CD4-positive, alpha-beta T cell treated with Interleukin-15 for 1 hour (primary cell): Measurements from ENCODE around the gene MBP.

Experiments
- DNase-seq: peaks from one replicate; pipeline ENCODE4 v3.0.0-alpha.2; 2020

The MBP gene

GRCh38 chr18:77079088-77079487, 53.5 kb downstream of the MBP start:
- DNase-seq, result no peak

DNA sequence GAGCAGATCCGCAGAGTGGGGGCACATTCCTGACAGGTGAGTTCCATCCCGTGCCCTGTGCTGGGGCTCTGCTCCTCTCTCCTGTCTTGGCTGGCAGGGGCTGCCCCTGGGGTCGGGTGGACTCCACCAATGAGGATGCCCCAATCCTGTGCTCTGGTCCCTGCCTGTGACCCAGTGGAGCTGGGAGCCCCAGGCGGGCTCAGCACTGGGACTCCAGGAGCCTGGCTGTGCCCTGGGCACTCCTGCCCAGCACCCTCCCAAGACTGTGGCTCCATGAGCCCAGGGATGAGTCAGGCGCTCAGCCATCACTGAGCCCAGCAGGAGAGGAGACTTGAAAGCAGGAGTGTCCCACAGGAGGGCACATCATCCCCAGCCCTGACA, 53.9 kb downstream of the MBP start:
- no peak for DNase-seq

DNA sequence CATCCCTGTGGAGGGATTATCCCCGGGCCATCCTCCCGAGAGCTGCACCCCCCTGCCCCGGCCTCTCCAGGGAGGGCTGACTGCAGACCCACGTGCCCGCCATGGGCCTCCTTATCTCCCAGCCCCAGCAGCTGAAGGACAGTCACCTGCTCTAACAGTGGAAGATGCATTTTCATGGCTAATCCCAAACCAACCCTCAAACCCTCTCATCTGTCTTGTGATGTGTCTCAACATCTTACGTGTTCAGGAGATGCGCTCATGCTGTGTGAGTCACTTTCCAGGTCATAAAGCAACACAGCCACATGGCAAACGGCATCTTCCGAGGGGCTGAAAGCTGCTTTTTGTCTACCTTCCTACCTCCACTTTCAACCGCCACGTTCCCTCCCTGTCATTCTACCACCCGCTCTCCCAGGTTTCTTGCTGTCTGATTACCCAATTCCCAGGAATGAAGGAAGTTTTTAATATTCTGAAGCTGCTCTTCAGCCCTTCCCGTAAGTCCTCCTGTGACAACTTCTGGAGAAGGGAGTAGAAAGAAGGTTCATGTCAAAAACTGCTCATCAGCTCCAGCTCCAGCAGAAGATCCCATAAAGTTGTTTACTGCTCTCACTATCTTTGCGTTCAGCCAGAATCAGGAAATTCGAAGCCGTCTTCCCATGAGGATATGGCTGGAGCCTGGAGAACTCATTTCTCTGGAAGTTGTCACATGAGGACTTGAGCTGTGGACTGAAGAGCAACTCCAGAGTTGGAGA, 54.5 kb downstream of the MBP start:
- no peak for DNase-seq

GRCh38 chr18:77077401-77077800, 55.2 kb downstream of the MBP start:
- DNase-seq, result no peak

GRCh38 chr18:77076111-77076510, 56.5 kb downstream of the MBP start:
- no peak for DNase-seq

DNA sequence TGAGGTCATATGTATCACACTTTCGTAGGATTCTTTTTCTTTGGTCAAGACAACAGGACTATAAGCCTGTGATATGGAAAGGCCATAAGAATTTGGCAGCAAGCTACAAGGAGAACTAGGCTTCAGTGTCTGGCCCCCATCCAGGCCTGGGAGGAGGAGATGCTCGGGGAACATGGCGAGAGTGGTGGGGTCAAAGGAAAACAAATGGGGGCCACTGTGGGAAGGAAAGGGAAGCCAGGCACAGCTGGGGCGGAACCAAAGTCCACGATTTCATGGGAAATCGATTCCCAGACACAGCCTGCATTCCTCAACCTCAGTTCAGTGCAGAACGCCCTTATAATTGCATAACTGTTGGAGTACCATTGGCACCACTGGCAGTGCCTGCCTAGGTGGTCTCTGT, 58.2 kb downstream of the MBP start:
- DNase-seq, result no peak

DNA sequence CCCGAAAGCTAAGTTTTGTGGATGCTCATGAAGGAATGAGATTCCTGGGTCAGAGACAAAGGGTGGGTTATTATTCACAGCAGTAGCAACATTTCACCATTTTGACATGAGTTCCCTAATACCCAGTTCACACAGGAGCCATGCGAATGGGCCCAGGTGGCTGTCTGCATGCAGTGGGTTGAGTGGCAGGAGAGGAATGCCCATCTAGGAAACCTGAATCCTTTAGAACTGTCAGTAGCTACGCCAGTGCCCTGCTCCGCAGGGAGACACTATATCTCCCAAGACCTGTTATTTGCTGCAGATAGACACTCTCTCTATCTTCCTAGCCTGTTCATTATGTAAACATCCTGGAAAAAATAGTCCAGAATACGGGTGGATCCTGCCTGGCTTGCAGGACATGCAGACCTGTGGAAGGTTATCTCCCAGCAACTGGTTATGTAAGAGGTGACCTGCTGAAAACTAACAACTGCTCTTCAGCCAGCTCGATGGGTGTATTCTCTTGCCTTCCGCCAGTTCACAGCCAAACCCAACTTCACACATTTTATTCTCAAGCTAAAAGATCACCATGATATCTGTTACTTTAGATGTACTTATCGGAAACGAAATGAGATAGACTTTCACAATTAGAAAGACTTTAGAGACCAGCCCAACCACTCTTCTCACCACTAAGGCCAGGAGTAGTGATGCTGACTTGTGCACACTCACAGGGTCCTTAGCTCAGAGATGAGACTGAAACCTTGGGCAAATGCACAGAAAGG, 59.1 kb downstream of the MBP start:
- DNase-seq, result no peak

DNA sequence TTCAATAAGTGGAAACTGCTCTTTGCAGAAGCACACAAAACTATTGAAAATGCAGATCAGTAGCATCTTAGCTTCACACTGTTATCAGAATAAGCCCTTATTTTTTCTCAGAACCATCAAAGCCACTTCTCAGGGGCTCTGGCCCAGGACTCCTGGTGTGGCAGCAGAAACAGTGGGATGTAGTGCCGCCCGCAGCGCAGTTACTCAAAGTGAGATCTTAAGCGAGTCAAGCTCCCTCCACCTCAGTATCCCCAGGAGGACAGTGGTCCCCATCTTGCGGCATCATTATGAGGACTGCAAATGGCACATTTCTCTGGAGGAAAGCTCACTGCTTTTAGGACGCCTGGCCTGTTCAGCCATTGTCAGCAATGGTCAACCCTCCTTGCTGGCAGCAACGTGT, 60.0 kb downstream of the MBP start:
- DNase-seq, result no peak

DNA sequence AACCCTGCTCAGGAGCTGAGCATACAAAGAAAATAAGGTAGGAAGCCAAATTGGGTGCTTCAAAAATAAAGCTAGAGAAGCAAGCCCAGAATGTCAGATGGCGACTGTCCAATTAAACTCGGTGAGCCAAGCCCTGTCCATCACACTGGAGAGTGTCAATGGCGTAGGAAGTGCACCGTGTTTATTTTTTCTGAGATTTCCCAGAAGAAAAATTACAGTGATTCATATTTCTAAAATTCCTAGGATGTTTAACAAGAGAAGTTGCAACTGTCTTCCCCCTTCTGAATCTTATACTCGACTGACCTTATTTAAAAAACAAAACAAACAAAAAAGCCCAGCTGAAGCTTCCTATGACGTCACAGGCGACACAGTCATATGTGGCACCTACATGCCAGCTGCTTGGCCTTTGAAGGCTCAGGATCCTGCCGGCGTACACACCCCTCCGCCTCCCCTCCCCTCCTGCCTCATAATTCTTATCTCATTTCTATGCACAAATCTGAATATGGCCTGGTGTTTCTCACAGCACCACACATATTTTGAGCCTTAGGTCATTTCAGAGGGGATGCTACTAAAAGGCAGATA, 60.8 kb downstream of the MBP start:
- peak; percentile 80 for DNase-seq

GRCh38 chr18:77071061-77071460, 61.5 kb downstream of the MBP start:
- no peak for DNase-seq

GRCh38 chr18:77070627-77071026, 62.0 kb downstream of the MBP start:
- DNase-seq, result no peak

DNA sequence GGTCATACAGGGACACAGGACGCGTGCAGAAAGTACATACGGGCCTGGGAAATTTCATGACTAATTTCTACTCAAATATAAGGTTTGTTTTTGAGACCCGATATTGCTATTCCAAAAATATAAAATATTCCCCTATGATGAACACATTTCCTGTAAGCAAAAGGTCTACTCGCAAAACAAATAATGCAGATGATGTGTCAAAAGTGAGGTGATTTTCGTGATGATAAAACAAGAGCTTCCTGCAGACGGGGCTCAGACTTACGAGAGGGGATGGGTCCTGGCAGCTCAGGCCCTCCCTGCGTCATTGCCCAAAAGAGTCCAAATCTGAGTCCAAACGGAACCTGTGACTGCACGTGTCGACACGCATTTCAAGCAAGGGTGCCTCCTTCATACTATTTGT, 62.7 kb downstream of the MBP start:
- DNase-seq, result peak; percentile 59

GRCh38 chr18:77069482-77069881, 63.1 kb downstream of the MBP start:
- DNase-seq, result no peak

- peak; percentile 61 for DNase-seq
Observed at GRCh38 chr18:77068321-77069312, 64.0 kb downstream of the MBP start.

DNA sequence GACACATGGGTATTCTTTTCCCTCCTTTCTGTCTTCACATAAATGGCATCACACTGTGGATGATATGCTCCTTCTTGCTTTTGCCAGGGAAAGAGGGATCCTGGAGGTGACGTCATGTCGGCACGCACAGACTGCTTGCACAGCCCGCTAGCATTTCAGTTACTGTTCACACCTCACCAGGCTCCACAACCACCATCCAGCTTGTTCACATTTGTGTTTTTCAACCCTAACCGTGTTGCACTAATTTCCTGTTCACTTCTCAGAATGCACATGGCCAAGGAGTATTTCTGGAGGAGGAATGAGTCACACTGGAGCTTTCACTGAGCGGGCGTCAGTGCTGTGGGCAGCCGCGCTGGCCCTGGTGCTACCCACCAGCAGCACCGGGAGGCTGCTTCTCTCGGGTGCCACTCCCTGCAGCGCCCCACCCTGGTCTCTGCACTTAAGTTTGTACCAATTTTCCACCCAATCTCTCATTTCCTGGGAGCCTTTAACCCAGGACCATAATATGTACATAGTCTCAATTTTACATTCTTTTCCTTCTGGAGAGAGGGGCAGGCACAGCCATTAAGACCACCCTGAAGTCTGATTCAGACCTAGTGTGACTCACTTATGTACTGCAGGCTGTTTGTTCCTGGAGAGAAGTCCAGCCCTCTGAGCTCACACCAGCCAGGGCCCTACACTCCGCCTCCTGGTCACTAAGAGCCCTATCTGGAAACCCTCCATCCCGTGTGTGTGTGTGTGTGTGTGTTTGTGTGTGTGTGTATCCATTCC, 65.1 kb downstream of the MBP start:
- DNase-seq, result peak; percentile 85

GRCh38 chr18:77066689-77067088, 65.9 kb downstream of the MBP start:
- DNase-seq, result no peak

- no peak for DNase-seq
Observed at GRCh38 chr18:77066101-77066500, 66.5 kb downstream of the MBP start.

DNA sequence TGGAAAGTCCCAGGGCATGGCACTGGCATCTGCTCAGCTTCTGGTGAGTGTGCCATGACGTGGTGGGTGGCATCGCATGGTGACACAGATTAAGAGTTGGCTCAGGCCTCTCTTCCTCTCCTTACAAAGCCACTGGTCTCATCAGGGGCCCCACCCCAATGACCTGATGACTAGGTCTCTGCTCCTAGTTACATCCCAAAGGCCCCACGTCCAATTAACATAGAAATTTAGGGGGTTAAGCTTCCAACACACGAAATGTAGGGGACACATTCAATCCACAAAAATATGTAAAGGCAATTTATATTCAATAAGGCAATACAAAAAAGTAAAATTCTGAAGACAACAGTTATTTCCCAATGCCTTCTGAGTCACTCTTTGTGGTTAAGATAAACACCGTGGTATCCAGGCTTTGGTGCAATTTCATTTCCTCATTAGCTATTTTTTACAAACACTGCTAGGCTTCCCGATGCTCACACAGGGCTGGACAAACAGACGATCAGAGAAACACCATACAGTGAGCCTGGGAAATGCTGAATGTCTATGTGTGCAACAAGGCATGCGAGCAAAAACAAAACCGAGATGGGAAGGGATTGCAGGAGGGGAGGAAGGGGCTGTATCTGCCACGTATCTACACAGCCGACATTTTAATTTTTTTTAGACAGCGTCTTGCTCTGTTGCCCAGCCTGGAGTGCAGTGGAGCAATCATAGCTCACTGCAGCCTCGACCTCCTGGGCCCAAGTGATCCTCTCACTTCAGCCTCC, 67.2 kb downstream of the MBP start:
- peak; percentile 86 for DNase-seq

GRCh38 chr18:77063260-77063659, 69.3 kb downstream of the MBP start:
- peak; percentile 83 for DNase-seq

GRCh38 chr18:77062518-77063003, 70.0 kb downstream of the MBP start:
- DNase-seq, result peak; percentile 84

GRCh38 chr18:77061946-77062517, 70.6 kb downstream of the MBP start:
- peak; percentile 79 for DNase-seq
